Measurements from ENCODE around the gene PIM3.
A peak's percentile ranks its signal among the peaks of the same experiment; 100 is the strongest.
"Not testable (repeated sequence)": the region's sequence is repeated elsewhere in the genome, so short reads cannot be mapped to it uniquely, and the experiment has no call there.

Gene PIM3

DNA sequence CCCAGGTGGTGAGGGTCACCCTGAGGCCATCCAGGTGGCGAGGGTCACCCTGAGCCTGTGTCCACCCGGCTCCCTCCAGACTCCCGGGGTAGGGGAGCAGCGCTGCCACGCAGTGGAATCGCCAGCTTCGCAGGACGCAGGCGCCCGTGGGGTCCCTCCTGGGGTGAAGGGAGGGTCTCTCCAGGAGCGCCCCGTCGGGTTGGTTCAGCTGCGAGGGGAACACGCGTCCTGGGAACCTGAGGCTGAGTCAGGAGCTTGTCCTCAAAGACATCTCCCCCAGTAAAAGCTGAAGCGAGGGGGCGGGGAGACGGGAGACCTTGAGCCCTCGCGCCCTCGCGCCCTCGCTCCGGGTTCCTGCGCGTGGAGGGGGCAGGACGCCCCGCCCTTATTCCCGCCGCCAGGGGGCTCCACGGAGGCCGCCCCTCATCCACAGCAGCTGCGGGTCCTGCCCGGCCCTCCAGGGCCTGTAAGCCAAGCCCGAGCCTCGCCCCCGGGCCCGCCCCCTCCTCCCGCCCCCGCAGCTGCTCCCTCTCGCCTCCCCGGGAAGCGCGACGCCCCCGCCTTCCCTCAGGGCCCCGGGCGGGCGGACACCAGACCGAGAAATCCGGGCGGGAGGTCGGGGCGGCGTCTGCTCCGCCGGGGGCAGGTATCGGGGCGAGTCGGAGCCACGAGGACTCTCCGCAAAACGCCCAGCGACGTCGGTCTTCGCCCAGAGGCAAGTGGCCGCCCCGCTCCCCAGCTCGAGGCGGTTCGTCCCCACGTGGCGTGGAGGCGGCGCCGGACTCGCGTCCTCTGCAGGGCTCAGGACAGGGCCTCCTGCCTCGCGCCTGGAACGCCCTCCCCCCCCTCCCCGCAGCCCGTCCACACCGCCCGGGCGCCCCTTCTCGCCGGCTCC is 22.8 kb downstream of the PIM3 start:
- DNase-seq (ENCODE audit: low read depth in 2 of 2) = peak in 1 of 2 donors; percentile 47

- no peak for DNase-seq (ENCODE audit: low read depth in 2 of 2)
Measured at GRCh38 chr22:49986325-49986724, 25.8 kb downstream of the PIM3 start.

DNA sequence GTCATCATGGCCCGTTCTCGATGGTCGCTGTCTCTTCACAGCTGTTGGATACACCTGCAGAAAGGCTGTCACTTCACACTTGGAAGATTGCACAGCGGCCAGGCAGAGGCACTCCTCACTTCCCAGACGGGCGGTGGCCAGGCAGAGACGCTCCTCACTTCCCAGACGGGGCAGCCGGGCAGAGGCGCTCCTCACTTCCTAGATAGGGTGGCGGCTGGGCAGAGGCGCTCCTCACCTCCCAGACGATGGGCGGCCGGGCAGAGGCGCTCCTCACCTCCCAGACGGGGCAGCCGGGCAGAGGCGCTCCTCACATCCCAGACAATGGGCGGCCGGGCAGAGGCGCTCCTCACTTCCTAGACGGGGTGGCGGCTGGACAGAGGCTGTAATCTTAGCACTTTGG is 29.3 kb downstream of the PIM3 start:
- DNase-seq (ENCODE audit: low read depth in 2 of 2) = not testable (repeated sequence)

GRCh38 chr22:49991167-49991566 is 30.6 kb downstream of the PIM3 start:
- no peak for DNase-seq (ENCODE audit: low read depth in 2 of 2)

DNA sequence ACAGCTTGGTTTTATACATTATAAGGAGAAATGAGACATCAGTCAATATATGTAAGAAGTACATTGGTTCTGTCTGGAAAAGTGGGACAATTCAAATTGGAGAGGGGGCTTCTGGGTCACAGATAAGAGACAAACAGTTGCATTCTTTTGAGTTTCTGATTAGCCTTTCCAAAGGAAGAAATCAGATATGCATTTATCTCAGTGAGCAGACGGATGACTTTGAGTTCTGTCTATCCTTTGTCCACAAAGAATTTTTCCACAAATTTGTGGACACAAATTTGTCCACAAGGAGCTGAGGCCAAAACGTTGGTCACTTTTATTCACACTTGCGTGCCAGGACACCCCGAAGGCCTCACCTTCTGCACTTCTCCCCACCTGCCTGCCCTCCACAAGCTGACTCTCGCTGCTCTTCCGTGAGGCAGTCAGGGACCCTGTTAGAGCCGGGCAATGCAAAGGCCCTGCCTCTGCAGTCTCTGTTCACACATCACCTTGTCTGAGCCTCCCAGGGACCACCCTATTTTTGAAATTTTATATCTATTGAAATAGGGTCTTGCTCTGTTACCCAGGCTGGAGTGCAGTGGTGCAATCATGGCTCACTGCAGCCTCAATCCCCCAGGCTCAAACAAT is 31.4 kb downstream of the PIM3 start:
- DNase-seq (ENCODE audit: low read depth in 2 of 2) = no peak

DNA sequence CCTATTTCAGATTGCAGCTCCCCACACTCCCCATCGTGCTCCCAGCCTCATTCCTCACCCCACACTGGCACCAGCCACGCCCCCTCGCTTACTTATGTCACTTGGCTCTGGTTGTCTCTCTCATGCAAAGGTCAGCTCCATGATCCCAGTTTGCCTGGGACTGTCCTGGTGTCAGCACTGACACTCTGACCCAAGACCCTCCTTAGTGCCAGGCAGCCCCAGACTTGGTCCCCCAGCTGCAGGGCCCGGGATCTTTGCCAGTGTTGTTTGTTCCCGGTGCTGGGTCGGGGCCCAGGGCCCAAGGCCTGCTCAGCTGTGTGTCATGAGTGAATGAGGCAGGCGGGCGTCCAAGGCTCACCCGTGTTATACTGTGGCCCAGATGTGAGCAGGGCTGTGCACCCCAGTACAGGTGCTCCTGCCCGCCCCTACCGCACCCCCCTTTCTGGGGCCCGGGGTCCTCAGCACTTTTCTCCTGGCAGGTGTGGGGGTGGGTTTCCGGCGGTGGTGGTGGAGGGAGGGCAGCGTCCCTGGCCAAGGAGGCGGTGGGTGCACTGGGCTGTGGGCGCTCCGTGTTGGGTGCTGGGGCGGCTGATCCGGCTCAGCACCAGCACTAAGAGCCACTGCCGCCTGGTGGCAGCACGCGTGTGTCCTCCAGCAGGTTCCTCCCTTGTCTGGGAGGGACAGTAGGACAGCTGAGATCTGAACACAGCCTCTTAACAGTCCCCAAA is 32.5 kb downstream of the PIM3 start:
- peak; percentile 39 to 68 for DNase-seq (ENCODE audit: low read depth in 2 of 2)

- DNase-seq (ENCODE audit: low read depth in 2 of 2) = no peak
Measured at GRCh38 chr22:49993649-49994360, 33.2 kb downstream of the PIM3 start.

GRCh38 chr22:49994361-49995040 is 33.9 kb downstream of the PIM3 start:
- no peak for DNase-seq (ENCODE audit: low read depth in 2 of 2)

GRCh38 chr22:49995041-49995360 is 34.4 kb downstream of the PIM3 start:
- DNase-seq (ENCODE audit: low read depth in 2 of 2) = no peak

DNA sequence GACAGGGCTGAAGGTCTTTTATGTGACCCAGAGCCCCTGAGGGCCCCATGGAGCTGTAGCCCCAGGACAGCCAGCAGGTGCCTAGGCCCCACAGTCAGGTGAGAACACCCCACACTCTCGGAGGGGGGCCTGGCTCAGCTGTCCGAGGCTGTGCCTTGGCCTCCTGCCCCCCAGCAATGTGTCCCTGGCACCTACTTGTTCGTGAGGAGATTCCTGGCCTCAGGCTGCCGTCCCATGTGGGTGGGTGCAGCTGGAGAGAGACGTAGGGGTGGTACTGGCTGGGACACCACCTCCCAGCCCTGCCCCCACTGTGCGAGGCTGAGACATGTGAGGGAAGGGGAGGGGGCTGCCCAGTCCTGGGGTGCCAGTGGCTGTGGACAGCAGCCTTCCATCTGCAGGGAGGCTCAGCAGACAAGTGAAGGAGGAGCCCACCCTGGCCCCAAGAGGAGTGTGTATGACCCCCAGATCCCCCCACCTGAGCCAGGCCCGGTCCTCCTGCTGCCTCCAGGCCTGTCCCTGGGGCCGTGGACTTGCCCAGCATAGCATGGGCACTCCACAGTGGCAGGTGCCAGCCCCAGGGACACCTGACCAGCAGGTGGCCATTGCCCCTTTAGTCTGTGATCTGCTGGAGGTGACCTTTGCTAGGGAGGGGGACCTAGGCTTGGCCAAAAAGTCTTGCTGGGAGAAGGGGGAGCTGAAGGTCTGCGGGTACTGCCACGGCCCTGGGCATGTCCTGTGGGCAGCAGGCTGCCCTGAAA is 35.0 kb downstream of the PIM3 start:
- no peak for DNase-seq (ENCODE audit: low read depth in 2 of 2)

GRCh38 chr22:49996119-49996517 is 35.5 kb downstream of the PIM3 start:
- no peak for DNase-seq (ENCODE audit: low read depth in 2 of 2)

- DNase-seq (ENCODE audit: low read depth in 2 of 2) = no peak
Measured at GRCh38 chr22:49996518-49997250, 36.1 kb downstream of the PIM3 start.

DNA sequence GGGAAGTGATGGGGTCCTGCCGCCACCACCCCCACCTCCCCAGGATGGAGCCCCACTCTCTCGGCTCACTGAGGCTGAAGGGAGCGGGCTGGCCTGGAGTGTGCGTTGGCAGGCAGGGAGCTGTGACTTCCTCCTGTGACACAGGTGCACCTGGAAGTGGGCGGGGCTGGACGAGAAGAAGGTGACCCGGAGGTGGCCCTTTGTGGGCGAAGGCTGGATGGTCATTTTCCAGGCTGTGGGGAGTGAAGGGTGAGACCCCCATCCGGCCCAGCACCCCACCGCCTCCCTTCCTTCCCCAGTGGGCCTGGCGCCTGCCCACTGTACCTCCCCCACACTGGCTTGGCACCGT is 36.7 kb downstream of the PIM3 start:
- no peak for DNase-seq (ENCODE audit: low read depth in 2 of 2)

- DNase-seq (ENCODE audit: low read depth in 2 of 2) = no peak
Measured at GRCh38 chr22:49997932-49998717, 37.6 kb downstream of the PIM3 start.

- no peak for DNase-seq (ENCODE audit: low read depth in 2 of 2)
Measured at GRCh38 chr22:49998718-49999062, 38.1 kb downstream of the PIM3 start.

GRCh38 chr22:49999063-49999945 is 38.7 kb downstream of the PIM3 start:
- no peak for DNase-seq (ENCODE audit: low read depth in 2 of 2)

GRCh38 chr22:49999946-50000586 is 39.5 kb downstream of the PIM3 start:
- no peak for DNase-seq (ENCODE audit: low read depth in 2 of 2)

All from stimulated activated CD8-positive, alpha-beta memory T cell treated with anti-CD3 and anti-CD28 coated beads, Interleukin-7, amount 100 ng/mL, for 4 hours (primary cell).